Liver (tissue), 9 donors: ENCODE data around the gene ANKS1A. TPM values are rescaled to one million over a fixed set of nuclear protein-coding genes. Genes with fewer than 3 reads are reported as not detected.
A peak's percentile ranks its signal among the peaks of the same experiment; 100 is the strongest.

Experiments
- DNase-seq: peaks from one replicate; pipeline ENCODE4 v3.0.0-alpha.2; 2017; ENCODE audit warnings: low spot score
- H3K27ac ChIP-seq, 2 donors: one replicate each; pipeline ENCODE4 v1.7.0; 2013; ENCODE audit warnings: inconsistent platforms in 2 of 2, low read length in 2 of 2, control low read depth in 1 of 2, low read depth in 1 of 2, mild to moderate bottlenecking in 1 of 2
- H3K27me3 ChIP-seq, 4 donors: one replicate each; pipeline versions ENCODE4 v1.6.1 to v1.7.0; 2013; ENCODE audit warnings: low read length in 3 of 4, inconsistent platforms in 1 of 4, mild to moderate bottlenecking in 1 of 4, moderate library complexity in 1 of 4; ENCODE audit not compliant: control insufficient read depth in 4 of 4, insufficient read depth in 4 of 4
- H3K36me3 ChIP-seq, 4 donors: one replicate each; pipeline versions ENCODE4 v1.6.1 to v1.7.0; 2013; ENCODE audit warnings: low read length in 3 of 4, mild to moderate bottlenecking in 3 of 4, low read depth in 1 of 4, moderate library complexity in 1 of 4; ENCODE audit not compliant: control insufficient read depth in 4 of 4, insufficient read depth in 3 of 4
- H3K4me1 ChIP-seq, 4 donors: one replicate each; pipeline versions ENCODE4 v1.6.1 to v1.7.0; 2013; ENCODE audit warnings: low read length in 3 of 4, mild to moderate bottlenecking in 3 of 4, moderate library complexity in 1 of 4; ENCODE audit not compliant: control insufficient read depth in 4 of 4, insufficient read depth in 4 of 4
- H3K4me3 ChIP-seq, 3 donors: one replicate each; pipeline versions ENCODE4 v1.6.1 to v1.7.0; 2013; ENCODE audit warnings: low read length in 3 of 3, control low read depth in 1 of 3, low read depth in 1 of 3, mild to moderate bottlenecking in 1 of 3
- H3K9ac ChIP-seq, 2 donors: one replicate each; pipeline ENCODE4 v1.7.0; 2013; ENCODE audit warnings: low read length in 2 of 2, mild to moderate bottlenecking in 2 of 2, moderate library complexity in 2 of 2, control low read depth in 1 of 2, low read depth in 1 of 2
- H3K9me3 ChIP-seq, 4 donors: one replicate each; pipeline versions ENCODE4 v1.6.1 to v1.7.0; 2013; ENCODE audit warnings: low read length in 3 of 4; ENCODE audit not compliant: control insufficient read depth in 4 of 4
- ATF3 ChIP-seq: IDR thresholded peaks from 2 replicates; pipeline ENCODE4 v1.6.1; 2016; ENCODE audit warnings: antibody characterized with exemption
- FOXA2 ChIP-seq: IDR thresholded peaks from 2 replicates; pipeline ENCODE4 v1.6.1; 2016; ENCODE audit warnings: antibody characterized with exemption
- JUND ChIP-seq, 2 donors: IDR thresholded peaks; 2 replicates each; pipeline ENCODE4 v1.6.1; 2016; ENCODE audit warnings: antibody characterized with exemption in 2 of 2
- NR2F2 ChIP-seq: IDR thresholded peaks from 2 replicates; pipeline ENCODE4 v1.6.1; 2016; ENCODE audit warnings: antibody characterized with exemption
- RAD21 ChIP-seq, 2 donors: IDR thresholded peaks; 2 replicates each; pipeline ENCODE4 v1.6.1; 2016; ENCODE audit warnings: antibody characterized with exemption in 2 of 2, mild to moderate bottlenecking in 2 of 2
- REST ChIP-seq: IDR thresholded peaks from 2 replicates; pipeline ENCODE4 v1.6.1; 2016; ENCODE audit warnings: antibody characterized with exemption, mild to moderate bottlenecking
- RXRA ChIP-seq, 2 donors: IDR thresholded peaks; 2 replicates each; pipeline ENCODE4 v1.6.1; 2017 to 2018; ENCODE audit warnings: antibody characterized with exemption in 2 of 2, mild to moderate bottlenecking in 1 of 2
- SP1 ChIP-seq: IDR thresholded peaks from 2 replicates; pipeline ENCODE4 v1.6.1; 2018; ENCODE audit warnings: antibody characterized with exemption, mild to moderate bottlenecking
- TAF1 ChIP-seq: conservative IDR thresholded peaks from 2 replicates; pipeline ENCODE4 v1.6.1; 2016; ENCODE audit warnings: antibody characterized with exemption, mild to moderate bottlenecking
- YY1 ChIP-seq: IDR thresholded peaks from 2 replicates; pipeline ENCODE4 v1.6.1; 2016; ENCODE audit warnings: antibody characterized with exemption, mild to moderate bottlenecking
- ZBTB33 ChIP-seq: IDR thresholded peaks from 2 replicates; pipeline ENCODE4 v1.6.1; 2016; ENCODE audit warnings: antibody characterized with exemption
- WGBS: extraction: QIAGEN DNeasy Blood & Tissue Kit; methylation state at CpG from one replicate; pipeline ENCODE4 v1.1.7; 2013; 5-methylcytosine and 5-hydroxymethylcytosine counted together
- polyA plus RNA-seq, 2 donors: library from polyadenylated mRNA; stranded (reverse) in 1 of 2; unstranded in 1 of 2; fragments of 200-250 nt in 1 of 2; fragments of >200 nt in 1 of 2; fragmentation: Nextera tagmentation in 1 of 2; extraction: Ambion mirVana in 1 of 2; gene quantifications; one replicate each; pipeline versions ENCODE4 v1.2.1 to v1.2.3, GENCODE V29; 2013 to 2015
- total RNA-seq, 2 donors: library from RNA; depleted of rRNA; stranded (reverse); fragments of >200 nt; gene quantifications; one replicate each; pipeline ENCODE4 v1.2.3, GENCODE V29; 2014
- TF ChIP-seq, protein P1 (sequence below): fragments of 150-350 bp; IDR thresholded peaks from 2 replicates; pipeline ENCODE4 v1.5.1; 2017; ENCODE audit warnings: improper control_type of control experiment, low read depth, low read length; ENCODE audit not compliant: missing input control
- donor health status: healthy.
- donor health status: healthy.
- donor health status: healthy.
- donor health status: healthy.
- donor health status: healthy.

The ANKS1A gene
- total and polyA plus RNA-seq, 4 donors = 4.3 to 18.7 (median 6.7) TPM

GRCh38 chr6:35037664-35038038 is 148.6 kb downstream of the ANKS1A start:
- Histone ChIP-seq H3K4me1 (peaks cover 0 to 11% (median 6%) of the 10 kb centered on the region in 4 donors), H3K4me3 (no peak overlapping the region), H3K9ac (no peak overlapping the region), H3K27ac (no peak overlapping the region), H3K36me3 (peaks cover 0 to 3% (median 0%) of the 10 kb centered on the region in 4 donors), H3K27me3 (no peaks in the 10 kb centered on the region), H3K9me3 (no peaks in the 10 kb centered on the region)
- TF ChIP-seq FOXA2 (no peak), ATF3 (no peak), RAD21 (IDR thresholded peaks at IDR 0.05) (no peak), SP1 (no peak), JUND (IDR thresholded peaks at IDR 0.05) (no peak), RXRA (IDR thresholded peaks at IDR 0.05) (no peak), YY1 (no peak)
- WGBS = 91% methylated on average over 2 of the region's 2 CpGs
- DNase-seq = no peak

DNA sequence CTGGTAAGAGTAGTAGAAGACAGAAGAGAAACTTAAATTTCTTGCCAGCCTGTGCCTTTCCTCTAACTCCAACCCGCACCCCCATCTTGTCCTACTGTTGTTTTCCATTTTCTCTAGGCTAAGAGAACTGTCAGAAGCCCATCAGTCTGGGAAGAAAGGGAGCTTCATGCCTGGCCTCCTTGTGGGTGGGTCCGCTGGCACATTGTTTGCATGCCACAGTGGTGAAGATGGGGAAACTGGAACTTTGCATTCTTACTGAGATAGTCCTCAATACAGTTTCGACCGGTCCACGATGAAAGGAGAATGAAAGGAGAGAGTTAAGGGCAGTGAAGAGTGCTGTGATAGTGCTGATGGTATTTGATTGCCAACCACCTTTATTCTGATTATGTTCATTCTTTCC is 149.0 kb downstream of the ANKS1A start:
- 94% methylated on average over 5 of the region's 5 CpGs for WGBS
- Histone ChIP-seq H3K27ac (no peak overlapping the region), H3K27me3 (no peaks in the 10 kb centered on the region), H3K9ac (no peak overlapping the region), H3K36me3 (peaks cover 0 to 3% (median 0%) of the 10 kb centered on the region in 4 donors), H3K4me1 (peaks cover 0 to 11% (median 6%) of the 10 kb centered on the region in 4 donors), H3K9me3 (no peaks in the 10 kb centered on the region), H3K4me3 (no peak overlapping the region)
- no peak for TF ChIP-seq REST
- no peak for TF ChIP-seq TAF1
- TF ChIP-seq ZBTB33 = no peak
- no peak for TF ChIP-seq NR2F2
- no peak for TF ChIP-seq YY1
- no peak for DNase-seq

- H3K4me1 ChIP-seq = peaks cover 0 to 18% (median 15%) of the 10 kb centered on the region in 4 donors
- no peaks in the 10 kb centered on the region for H3K27me3 ChIP-seq
- H3K27ac ChIP-seq = peak overlapping the region in 1 of 2 donors; percentile 8
- no peak overlapping the region for H3K4me3 ChIP-seq
- no peak for TF ChIP-seq RXRA (IDR thresholded peaks at IDR 0.05)
- TF ChIP-seq, protein P1, sequence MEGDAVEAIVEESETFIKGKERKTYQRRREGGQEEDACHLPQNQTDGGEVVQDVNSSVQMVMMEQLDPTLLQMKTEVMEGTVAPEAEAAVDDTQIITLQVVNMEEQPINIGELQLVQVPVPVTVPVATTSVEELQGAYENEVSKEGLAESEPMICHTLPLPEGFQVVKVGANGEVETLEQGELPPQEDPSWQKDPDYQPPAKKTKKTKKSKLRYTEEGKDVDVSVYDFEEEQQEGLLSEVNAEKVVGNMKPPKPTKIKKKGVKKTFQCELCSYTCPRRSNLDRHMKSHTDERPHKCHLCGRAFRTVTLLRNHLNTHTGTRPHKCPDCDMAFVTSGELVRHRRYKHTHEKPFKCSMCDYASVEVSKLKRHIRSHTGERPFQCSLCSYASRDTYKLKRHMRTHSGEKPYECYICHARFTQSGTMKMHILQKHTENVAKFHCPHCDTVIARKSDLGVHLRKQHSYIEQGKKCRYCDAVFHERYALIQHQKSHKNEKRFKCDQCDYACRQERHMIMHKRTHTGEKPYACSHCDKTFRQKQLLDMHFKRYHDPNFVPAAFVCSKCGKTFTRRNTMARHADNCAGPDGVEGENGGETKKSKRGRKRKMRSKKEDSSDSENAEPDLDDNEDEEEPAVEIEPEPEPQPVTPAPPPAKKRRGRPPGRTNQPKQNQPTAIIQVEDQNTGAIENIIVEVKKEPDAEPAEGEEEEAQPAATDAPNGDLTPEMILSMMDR = no peak
- no peak overlapping the region for H3K9ac ChIP-seq
- peaks cover 0 to 3% (median 0%) of the 10 kb centered on the region in 4 donors for H3K36me3 ChIP-seq
- H3K9me3 ChIP-seq = no peaks in the 10 kb centered on the region
- DNase-seq = no peak
- WGBS = 95% methylated on average over 1 of the region's 1 CpG
Observed at GRCh38 chr6:35040398-35040797, 151.3 kb downstream of the ANKS1A start.
